HepG2 (cell line): ENCODE results near the gene ELMOD3.

Experiments used
- HDAC2 ChIP-seq: sonication (generic); formaldehyde crosslinking; IDR thresholded peaks from 2 replicates; pipeline ENCODE4 v1.4.0; 2020; ENCODE audit warnings: missing genetic modification reagents
- JUND ChIP-seq: sonication (generic); formaldehyde crosslinking; IDR thresholded peaks from 2 replicates; pipeline ENCODE4 v1.8.0; 2022; ENCODE audit warnings: mild to moderate bottlenecking, missing genetic modification reagents
- KIAA2018 ChIP-seq: sonication (generic); formaldehyde crosslinking; IDR thresholded peaks from 2 replicates; pipeline ENCODE4 v1.5.0; 2020; ENCODE audit warnings: mild to moderate bottlenecking, missing genetic modification reagents, borderline replicate concordance
- MXD4 ChIP-seq: IDR thresholded peaks from 2 replicates; pipeline ENCODE4 v1.6.1; 2016; ENCODE audit warnings: mild to moderate bottlenecking, missing biosample characterization, missing genetic modification reagents
- RFX5 ChIP-seq: IDR thresholded peaks from 2 replicates; pipeline ENCODE4 v1.6.1; 2011; ENCODE audit warnings: low read depth, low read length, improper control_type of control experiment
- ZNF780A ChIP-seq: sonication (generic); formaldehyde crosslinking; IDR thresholded peaks from 2 replicates; pipeline ENCODE4 v1.8.0; 2022; ENCODE audit warnings: mild to moderate bottlenecking, missing genetic modification reagents, moderate library complexity
- TF ChIP-seq, protein P1 (sequence below): sonication (generic); formaldehyde crosslinking; IDR thresholded peaks from one replicate; pipeline ENCODE4 v1.5.1; 2020; ENCODE audit warnings: mild to moderate bottlenecking, missing genetic modification reagents; ENCODE audit errors: not compliant biosample characterization

GRCh38 chr2:85400541-85401463 is 46.2 kb downstream of the ELMOD3 start:
- no peak for TF ChIP-seq HDAC2 (CRISPR knock-in tag)
- TF ChIP-seq MXD4: no peak
- no peak for TF ChIP-seq JUND
- no peak for TF ChIP-seq ZNF780A (CRISPR knock-in tag)
- TF ChIP-seq, protein P1, sequence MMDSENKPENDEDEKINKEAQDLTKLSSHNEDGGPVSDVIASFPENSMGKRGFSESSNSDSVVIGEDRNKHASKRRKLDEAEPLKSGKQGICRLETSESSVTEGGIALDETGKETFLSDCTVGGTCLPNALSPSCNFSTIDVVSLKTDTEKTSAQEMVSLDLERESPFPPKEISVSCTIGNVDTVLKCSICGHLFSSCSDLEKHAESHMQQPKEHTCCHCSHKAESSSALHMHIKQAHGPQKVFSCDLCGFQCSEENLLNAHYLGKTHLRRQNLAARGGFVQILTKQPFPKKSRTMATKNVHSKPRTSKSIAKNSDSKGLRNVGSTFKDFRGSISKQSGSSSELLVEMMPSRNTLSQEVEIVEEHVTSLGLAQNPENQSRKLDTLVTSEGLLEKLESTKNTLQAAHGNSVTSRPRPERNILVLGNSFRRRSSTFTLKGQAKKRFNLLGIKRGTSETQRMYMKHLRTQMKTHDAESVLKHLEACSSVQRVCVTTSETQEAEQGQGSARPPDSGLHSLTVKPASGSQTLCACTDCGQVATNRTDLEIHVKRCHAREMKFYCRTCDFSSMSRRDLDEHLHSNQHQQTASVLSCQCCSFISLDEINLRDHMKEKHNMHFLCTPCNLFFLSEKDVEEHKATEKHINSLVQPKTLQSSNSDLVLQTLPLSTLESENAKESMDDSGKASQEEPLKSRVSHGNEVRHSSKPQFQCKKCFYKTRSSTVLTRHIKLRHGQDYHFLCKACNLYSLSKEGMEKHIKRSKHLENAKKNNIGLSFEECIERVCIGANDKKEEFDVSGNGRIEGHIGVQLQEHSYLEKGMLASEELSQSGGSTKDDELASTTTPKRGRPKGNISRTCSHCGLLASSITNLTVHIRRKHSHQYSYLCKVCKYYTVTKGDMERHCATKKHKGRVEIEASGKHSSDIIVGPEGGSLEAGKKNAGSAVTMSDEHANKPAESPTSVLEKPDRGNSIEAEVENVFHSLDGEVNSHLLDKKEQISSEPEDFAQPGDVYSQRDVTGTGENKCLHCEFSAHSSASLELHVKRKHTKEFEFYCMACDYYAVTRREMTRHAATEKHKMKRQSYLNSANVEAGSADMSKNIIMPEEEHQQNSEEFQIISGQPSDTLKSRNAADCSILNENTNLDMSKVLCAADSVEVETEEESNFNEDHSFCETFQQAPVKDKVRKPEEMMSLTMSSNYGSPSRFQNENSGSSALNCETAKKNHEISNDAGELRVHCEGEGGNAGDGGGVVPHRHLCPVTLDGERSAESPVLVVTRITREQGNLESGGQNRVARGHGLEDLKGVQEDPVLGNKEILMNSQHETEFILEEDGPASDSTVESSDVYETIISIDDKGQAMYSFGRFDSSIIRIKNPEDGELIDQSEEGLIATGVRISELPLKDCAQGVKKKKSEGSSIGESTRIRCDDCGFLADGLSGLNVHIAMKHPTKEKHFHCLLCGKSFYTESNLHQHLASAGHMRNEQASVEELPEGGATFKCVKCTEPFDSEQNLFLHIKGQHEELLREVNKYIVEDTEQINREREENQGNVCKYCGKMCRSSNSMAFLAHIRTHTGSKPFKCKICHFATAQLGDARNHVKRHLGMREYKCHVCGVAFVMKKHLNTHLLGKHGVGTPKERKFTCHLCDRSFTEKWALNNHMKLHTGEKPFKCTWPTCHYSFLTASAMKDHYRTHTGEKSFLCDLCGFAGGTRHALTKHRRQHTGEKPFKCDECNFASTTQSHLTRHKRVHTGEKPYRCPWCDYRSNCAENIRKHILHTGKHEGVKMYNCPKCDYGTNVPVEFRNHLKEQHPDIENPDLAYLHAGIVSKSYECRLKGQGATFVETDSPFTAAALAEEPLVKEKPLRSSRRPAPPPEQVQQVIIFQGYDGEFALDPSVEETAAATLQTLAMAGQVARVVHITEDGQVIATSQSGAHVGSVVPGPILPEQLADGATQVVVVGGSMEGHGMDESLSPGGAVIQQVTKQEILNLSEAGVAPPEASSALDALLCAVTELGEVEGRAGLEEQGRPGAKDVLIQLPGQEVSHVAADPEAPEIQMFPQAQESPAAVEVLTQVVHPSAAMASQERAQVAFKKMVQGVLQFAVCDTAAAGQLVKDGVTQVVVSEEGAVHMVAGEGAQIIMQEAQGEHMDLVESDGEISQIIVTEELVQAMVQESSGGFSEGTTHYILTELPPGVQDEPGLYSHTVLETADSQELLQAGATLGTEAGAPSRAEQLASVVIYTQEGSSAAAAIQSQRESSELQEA (CRISPR knock-in tag): no peak
- no peak for TF ChIP-seq KIAA2018 (CRISPR knock-in tag)
- TF ChIP-seq RFX5: no peak
